Measurements from ENCODE around the gene EMSY.

DNA sequence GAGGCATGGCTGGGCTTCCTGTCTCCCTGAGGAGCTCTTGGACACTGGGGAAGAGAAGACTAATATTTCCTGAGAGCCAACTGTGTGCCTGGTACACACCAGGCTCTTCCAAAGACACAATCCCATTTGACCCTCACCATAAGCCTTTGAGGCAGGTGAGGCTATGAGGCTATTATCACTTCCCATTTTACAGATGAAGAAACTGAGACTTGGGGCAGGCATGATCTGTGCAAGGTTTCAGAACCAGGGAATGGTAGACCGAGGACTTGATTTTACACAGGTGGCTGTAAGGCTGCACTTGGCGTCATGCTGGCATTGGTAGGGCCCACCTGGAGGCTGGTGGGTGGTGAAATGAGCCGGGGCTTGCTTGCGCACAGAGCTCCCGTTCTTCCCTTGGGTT lies 134.9 kb downstream of the EMSY start:
- no peak for TF ChIP-seq POLR2A (IDR thresholded peaks at IDR 0.05)
- TF ChIP-seq, protein P1, sequence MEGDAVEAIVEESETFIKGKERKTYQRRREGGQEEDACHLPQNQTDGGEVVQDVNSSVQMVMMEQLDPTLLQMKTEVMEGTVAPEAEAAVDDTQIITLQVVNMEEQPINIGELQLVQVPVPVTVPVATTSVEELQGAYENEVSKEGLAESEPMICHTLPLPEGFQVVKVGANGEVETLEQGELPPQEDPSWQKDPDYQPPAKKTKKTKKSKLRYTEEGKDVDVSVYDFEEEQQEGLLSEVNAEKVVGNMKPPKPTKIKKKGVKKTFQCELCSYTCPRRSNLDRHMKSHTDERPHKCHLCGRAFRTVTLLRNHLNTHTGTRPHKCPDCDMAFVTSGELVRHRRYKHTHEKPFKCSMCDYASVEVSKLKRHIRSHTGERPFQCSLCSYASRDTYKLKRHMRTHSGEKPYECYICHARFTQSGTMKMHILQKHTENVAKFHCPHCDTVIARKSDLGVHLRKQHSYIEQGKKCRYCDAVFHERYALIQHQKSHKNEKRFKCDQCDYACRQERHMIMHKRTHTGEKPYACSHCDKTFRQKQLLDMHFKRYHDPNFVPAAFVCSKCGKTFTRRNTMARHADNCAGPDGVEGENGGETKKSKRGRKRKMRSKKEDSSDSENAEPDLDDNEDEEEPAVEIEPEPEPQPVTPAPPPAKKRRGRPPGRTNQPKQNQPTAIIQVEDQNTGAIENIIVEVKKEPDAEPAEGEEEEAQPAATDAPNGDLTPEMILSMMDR (IDR thresholded peaks at IDR 0.05): no peak

Data from adrenal gland (tissue), 5 donors.